Measurements from ENCODE around the gene LRRN4CL.
"Not testable (repeated sequence)": the region's sequence is repeated elsewhere in the genome, so short reads cannot be mapped to it uniquely, and the experiment has no call there.

Gene LRRN4CL

GRCh38 chr11:62710001-62710345 is 20.6 kb upstream of the LRRN4CL start:
- in situ Hi-C loops (cut with MboI; ENCODE audit: low sequenced_read_pairs): no loop called here

GRCh38 chr11:62709247-62710000 is 20.1 kb upstream of the LRRN4CL start:
- in situ Hi-C loops (cut with MboI; ENCODE audit: low sequenced_read_pairs): no loop called here

- in situ Hi-C loops (cut with MboI; ENCODE audit: low sequenced_read_pairs): no loop called here
These were observed 19.5 kb upstream of the LRRN4CL start for GRCh38 chr11:62708793-62709192.

- in situ Hi-C loops (cut with MboI; ENCODE audit: low sequenced_read_pairs): no loop called here
These were observed 19.1 kb upstream of the LRRN4CL start for GRCh38 chr11:62708392-62708791.

- in situ Hi-C loops (cut with MboI; ENCODE audit: low sequenced_read_pairs): no loop called here
These were observed 18.0 kb upstream of the LRRN4CL start, which contains the start of the genes BSCL2 and GNG3 for GRCh38 chr11:62707277-62707861. TSS of gene BSCL2 (minus strand) at chr11:62707424. CDS start at chr11:62707195, 229 bp downstream. TSS of gene GNG3 (plus strand) at chr11:62707676. CDS start at chr11:62708296, 620 bp downstream.

- in situ Hi-C loops (cut with MboI; ENCODE audit: low sequenced_read_pairs): no loop called here
These were observed 17.5 kb upstream of the LRRN4CL start for GRCh38 chr11:62706850-62707247.

GRCh38 chr11:62705880-62706849 is 16.8 kb upstream of the LRRN4CL start:
- in situ Hi-C loops (cut with MboI; ENCODE audit: low sequenced_read_pairs): no loop called here

- in situ Hi-C loops (cut with MboI; ENCODE audit: low sequenced_read_pairs): no loop called here
These were observed 16.1 kb upstream of the LRRN4CL start for GRCh38 chr11:62705413-62705812.

- in situ Hi-C loops (cut with MboI; ENCODE audit: low sequenced_read_pairs): not testable (repeated sequence)
These were observed 14.6 kb upstream of the LRRN4CL start for GRCh38 chr11:62703921-62704320.

GRCh38 chr11:62702246-62702645 is 12.9 kb upstream of the LRRN4CL start:
- in situ Hi-C loops (cut with MboI; ENCODE audit: low sequenced_read_pairs): no loop called here

- in situ Hi-C loops (cut with MboI; ENCODE audit: low sequenced_read_pairs): no loop called here
These were observed 5.3 kb upstream of the LRRN4CL start for GRCh38 chr11:62694455-62695167.

GRCh38 chr11:62693624-62694023 is 4.3 kb upstream of the LRRN4CL start:
- in situ Hi-C loops (cut with MboI; ENCODE audit: low sequenced_read_pairs): not testable (repeated sequence)

- in situ Hi-C loops (cut with MboI; ENCODE audit: low sequenced_read_pairs): no loop called here
These were observed 839 bp downstream of the LRRN4CL start for GRCh38 chr11:62688491-62688890.

- in situ Hi-C loops (cut with MboI; ENCODE audit: low sequenced_read_pairs): no loop called here
These were observed 1.6 kb downstream of the LRRN4CL start for GRCh38 chr11:62687508-62688396.

GRCh38 chr11:62682518-62682917 is 6.8 kb downstream of the LRRN4CL start:
- in situ Hi-C loops (cut with MboI; ENCODE audit: low sequenced_read_pairs): no loop called here

- in situ Hi-C loops (cut with MboI; ENCODE audit: low sequenced_read_pairs): no loop called here
These were observed 8.5 kb downstream of the LRRN4CL start for GRCh38 chr11:62680825-62681240.

- in situ Hi-C loops (cut with MboI; ENCODE audit: low sequenced_read_pairs): no loop called here
These were observed 10.3 kb downstream of the LRRN4CL start, which contains the start of gene UBXN1 for GRCh38 chr11:62678770-62679696. TSS of gene UBXN1 (minus strand) at chr11:62679073. CDS start at chr11:62678923, 150 bp downstream.

GRCh38 chr11:62678433-62678769 is 10.9 kb downstream of the LRRN4CL start:
- in situ Hi-C loops (cut with MboI; ENCODE audit: low sequenced_read_pairs): no loop called here

GRCh38 chr11:62677714-62678113 is 11.6 kb downstream of the LRRN4CL start:
- in situ Hi-C loops (cut with MboI; ENCODE audit: low sequenced_read_pairs): no loop called here
